HG02840 (cell line): ENCODE results near the gene ZBTB49.
"Not testable (repeated sequence)": the region's sequence is repeated elsewhere in the genome, so short reads cannot be mapped to it uniquely, and the experiment has no call there.

ENCODE experiments used
- ATAC-seq: cut with Tn5 transposase; IDR thresholded peaks from one replicate; pipeline ENCODE4 v1.9.1; 2021; ENCODE audit warnings: mild to moderate bottlenecking, moderate library complexity, moderate number of reproducible peaks; ENCODE audit not compliant: unreplicated experiment, low FRiP score

The ZBTB49 gene, protein sequence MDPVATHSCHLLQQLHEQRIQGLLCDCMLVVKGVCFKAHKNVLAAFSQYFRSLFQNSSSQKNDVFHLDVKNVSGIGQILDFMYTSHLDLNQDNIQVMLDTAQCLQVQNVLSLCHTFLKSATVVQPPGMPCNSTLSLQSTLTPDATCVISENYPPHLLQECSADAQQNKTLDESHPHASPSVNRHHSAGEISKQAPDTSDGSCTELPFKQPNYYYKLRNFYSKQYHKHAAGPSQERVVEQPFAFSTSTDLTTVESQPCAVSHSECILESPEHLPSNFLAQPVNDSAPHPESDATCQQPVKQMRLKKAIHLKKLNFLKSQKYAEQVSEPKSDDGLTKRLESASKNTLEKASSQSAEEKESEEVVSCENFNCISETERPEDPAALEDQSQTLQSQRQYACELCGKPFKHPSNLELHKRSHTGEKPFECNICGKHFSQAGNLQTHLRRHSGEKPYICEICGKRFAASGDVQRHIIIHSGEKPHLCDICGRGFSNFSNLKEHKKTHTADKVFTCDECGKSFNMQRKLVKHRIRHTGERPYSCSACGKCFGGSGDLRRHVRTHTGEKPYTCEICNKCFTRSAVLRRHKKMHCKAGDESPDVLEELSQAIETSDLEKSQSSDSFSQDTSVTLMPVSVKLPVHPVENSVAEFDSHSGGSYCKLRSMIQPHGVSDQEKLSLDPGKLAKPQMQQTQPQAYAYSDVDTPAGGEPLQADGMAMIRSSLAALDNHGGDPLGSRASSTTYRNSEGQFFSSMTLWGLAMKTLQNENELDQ

DNA sequence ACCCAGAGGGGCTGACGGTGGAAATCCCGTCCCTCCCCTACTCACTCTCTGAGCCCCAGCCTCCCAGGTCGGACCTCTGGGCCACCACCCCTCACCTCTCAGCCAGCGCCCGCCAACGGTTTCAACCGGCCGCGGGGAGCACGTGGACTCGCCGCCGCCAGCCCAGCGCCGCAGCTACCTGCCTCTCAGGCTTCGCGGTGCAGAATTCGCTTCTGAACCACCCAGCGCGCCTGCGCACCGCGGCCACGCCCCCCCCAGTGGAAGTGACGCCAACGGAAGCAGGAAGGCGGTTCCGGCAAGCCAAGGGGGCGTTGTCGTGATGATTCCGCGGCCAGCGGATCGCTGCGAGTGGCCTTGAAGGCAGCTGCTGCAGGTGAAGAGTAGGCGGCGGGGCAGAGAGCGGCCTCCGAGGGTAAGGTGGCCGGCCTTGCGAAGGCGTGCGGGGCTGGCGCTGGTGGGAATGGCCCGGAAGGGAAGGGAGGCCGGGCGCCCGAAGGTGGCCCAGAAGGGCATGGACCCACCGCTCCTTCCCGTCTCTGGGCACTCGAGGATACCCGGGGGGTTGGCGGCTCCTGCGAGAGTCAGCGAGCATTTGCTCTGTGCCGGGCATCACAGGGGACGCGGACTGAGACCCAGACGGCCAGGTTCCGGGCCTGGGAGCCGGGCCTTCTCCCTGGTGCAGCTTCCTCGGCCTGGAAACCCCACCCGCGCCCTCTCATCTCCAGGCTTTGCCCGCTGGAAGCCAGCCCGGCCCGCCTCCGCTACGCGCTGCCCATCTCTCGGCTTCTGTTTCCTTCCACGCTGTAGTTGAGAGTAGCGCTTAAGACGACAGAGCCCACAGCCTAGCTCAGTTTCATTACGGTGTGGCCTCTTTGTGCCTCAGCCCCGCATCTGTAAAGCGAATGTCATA is at the start of gene ZBTB49, which contains the start of gene LYAR:
Gene ZBTB49, plus strand, starts transcription at position 311 of the 910 bp plus-strand sequence. CDS start 9,695 bp downstream, outside the sequence.
Gene LYAR, minus strand, starts transcription at position 214 of the 910 bp plus-strand sequence. CDS start 6,412 bp downstream, outside the sequence.
- ATAC-seq: peak; percentile 90

DNA sequence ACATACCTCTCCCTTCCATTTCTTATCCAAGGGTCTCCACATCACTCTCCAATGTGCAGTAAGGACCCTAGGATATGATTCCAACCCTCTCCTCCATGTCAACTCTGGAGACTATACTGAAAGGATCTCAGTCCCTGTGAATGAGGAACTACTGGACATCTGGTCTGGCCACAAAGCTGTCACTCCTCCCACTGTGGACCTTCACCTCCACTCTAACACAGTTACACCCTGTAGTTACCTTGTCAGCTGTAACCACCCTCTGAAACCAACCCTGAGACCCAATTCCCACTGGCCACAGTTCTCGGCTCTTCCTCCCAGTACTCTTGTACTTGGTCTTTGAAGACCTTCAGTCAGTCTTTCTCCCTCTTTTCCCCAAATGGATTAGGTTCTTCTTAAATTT is 44.9 kb upstream of the ZBTB49 start:
- ATAC-seq: no peak

DNA sequence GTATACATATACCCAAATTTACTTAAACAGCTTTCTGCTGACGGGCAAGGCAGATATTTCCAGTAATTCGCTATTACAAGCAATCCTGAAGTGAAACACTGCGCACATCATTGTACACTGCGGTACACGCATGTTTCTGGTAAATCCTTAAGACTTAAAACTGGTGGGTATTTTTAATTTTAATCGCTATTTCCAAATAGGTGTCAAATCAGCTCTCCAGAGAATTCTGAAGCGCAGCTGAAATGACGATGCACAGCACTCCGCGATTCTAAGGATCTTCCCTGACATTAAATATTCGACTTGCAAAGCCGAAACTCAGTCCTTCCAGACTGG is 42.4 kb upstream of the ZBTB49 start:
- peak; percentile 3 for ATAC-seq

DNA sequence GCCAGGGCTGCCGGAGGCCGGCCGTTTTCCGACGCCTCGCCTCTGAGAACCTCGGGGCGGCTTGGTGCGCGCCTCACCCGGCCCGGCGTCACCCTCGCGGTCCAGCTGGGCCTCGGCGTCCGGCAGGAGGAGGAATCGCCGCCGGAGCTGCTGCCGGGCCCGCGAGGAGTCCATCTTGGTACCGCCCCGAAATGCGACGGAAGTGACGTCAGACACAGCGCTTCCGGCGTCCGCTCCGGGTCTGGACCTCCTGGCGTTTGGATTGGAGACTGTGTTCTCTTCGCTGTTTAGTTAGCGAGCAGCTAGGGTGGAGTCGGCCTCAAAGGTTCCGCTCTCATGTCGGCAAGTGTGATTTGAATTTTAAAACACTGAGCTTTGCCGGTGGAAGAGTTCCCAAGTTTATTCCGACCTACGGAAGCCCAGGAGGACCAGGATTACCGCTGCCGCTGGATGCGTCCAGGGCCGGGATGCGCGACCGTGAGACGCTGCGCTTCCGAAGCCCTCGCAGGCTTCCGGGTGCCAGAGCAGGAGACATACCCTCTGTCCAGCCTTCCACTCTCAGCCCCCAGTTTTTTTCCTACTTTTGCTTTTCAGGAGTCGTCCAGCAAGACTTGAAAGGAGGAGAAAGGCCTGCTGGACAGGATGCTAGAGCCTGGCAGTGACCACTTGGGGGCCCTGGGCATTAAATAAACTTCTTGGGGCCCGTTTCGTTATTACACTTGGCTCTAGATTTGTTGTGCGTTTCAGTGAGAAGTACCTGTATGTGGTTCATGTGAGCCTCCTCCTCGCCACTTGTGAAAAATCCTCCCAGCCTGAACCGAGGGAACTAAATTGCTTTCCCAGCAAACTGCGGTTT is 41.8 kb upstream of the ZBTB49 start, which contains the start of gene TMEM128:
Gene TMEM128, minus strand, starts transcription at position 195 of the 856 bp plus-strand sequence. Its CDS starts 21 bp downstream, at position 174.
- ATAC-seq: peak; percentile 98

DNA sequence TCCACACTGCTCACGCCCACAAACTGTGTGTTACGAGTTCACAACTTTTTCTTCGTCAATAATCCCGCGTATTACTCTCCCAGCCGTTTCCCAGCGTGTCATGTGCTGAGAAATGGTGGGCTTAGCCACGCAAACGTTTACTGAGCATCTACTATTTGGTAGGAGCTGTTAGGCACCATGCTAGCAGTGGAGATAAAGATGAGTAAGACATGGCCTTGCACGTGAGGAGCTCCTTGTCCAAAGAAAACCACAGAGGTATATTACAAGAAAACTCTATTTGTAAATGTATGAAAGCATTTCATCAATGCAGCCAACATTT is 41.2 kb upstream of the ZBTB49 start:
- no peak for ATAC-seq

DNA sequence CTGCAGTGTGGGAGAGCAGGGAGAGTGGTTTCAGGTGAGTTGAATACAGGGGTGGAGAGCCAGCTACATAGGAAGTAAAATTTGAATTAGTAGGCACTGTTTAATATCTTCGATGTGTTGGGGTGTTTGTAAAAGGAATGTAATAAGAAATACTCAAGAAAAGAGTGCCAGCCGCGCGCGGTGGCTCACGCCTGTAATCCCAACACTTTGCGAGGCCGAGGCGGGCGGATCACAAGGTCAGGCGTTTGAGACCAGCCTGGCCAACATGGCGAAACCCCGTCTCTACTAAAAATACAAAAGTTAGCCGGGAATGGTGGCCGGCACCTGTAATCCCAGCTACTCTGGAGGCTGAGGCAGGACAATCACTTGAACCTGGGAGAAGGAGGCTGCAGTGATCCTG is 40.7 kb upstream of the ZBTB49 start:
- not testable (repeated sequence) for ATAC-seq

DNA sequence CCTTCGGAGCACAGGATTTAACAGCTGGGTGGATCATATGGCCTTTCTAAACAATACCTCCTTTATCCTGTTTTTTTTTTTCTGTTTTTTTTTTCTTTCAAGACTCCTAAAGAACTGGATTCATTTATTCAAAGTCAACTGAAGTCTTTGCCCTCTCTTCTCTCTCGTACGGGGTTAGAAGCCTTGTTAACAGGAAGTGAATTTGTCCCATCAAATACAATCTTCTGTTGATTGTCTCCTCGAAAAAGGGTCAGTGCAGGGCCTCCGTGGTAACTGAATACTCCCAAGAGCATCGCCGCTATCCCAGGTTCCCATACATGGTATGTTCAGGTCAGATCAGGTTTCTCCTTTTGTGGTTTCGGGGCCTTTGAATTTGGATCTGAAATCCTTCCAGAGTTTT is 40.2 kb upstream of the ZBTB49 start:
- ATAC-seq: no peak

DNA sequence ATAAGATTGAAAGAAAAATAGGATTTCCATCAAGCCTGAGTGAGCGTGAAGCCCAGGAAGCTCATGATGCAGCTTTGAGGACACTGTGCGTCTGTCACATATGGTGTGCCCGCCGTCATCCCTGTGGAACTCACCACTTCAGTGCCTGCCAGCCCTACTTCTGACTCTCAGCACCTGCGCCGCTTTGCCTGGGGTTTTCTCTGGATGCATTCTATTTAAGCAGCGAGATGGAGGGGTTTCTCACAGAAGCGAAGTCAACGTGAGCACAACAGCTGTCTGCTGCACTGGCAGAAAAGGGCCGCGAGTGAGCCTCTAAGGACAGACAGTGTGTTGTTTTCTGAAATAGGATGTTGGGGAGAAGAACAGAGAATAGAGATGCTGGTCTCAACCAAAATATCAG is 35.9 kb upstream of the ZBTB49 start:
- no peak for ATAC-seq

DNA sequence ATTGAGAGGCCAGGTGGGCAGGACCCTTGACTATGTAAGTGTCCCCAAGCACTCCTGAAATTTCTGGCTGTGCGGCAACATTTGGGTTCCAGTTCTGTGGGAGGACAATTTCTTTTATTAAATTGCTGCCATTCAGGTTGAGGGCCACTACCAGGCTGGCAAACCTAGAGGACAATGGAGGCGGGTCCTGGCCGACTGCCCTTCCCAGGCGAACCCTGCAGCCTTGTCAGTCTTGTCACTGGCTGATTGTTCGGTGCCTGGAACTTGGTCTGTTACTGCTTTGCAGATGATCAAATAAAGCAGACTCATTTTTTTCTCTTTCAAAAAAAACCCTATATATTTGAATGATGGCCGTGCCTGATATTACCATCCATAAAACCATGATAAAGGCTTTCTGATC is 35.4 kb upstream of the ZBTB49 start:
- ATAC-seq: no peak

DNA sequence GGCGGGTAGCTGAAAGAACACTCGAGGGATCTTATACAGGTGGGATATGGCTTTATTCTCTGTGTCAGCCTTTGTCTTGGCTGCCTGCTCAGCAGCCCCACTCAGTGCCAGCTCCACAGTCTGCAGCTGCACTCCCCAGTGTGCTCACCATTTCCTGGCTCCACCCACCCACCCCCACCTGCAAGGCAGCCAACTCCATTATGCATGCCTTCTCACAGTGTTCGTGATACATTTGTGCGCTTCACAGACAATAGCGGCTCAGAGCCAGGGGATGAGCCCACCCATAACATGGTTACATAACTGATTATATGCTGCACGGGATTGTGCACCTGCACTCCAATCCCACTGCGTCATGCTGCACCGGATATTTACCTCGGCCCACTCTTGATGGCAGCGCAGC is 33.3 kb upstream of the ZBTB49 start:
- ATAC-seq: no peak

DNA sequence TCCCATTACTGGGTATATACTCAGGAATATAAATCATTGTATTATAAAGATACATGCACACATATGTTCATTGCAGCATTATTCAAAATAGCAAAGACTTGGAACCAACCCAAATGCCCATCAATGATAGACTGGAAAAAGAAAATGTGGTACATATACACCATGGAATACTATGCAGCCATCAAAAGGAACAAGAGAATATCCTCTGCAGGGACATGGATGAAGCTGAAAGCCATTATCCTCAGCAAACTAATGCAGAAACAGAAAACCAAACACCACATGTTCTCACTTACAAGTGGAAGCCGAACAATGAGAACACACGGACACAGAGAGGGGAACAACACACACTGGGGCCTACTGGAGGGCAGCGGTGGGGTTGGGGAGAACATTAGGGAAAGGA is 32.3 kb upstream of the ZBTB49 start:
- ATAC-seq: not testable (repeated sequence)

DNA sequence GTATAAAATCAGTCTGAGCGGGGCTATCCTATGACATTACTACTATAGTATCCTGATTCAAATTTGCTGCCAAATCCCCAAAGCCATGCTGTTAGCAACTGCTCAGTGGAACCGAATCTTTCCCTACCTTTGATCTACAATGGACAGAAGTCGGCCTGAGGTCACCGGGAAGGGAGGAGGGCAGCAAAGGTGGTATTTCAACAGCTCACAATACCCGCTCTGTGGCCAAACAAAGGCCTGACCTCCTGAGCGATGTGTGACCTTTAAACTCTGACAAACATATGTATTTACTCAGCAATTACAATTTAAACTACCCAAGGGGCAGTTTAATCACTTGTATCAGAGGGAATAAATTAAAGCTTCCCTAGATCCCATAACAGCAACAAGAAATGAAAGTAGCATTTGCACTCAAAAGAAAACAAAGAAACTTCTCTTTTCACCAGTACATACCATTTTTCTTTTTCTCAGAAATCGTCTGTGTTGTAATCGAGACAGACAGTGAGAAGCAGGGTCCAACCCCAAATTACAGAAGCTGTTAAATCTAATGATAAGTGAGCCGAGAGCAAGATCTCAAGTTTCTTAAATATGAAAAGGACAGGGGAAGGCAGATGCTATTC is 30.5 kb upstream of the ZBTB49 start:
- ATAC-seq: no peak

DNA sequence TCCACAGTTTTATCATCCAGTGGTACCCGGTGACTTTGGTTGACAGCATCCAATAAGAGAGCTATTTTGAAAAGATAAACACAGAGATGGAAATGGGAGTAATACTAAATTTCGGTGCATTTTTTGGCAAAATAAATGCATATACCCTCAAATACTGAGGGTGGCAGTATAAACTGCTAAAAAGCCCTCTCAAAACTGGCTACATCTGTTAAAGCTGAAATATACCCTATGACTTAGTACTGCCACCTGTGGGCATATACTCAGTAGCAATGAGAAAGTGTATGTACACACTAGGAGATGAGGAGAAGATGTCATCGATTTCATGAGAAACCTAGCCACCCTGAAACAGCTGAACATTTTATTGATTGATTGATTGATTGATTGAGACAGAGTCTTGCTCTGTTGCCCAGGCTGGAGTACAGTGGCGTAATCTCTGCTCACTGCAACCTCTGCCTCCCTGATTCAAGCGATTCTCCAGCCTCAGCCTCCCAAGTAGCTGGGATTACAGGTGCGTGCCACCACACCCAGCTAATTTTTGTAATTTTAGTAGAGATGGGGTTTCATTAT is 29.8 kb upstream of the ZBTB49 start:
- ATAC-seq: no peak

DNA sequence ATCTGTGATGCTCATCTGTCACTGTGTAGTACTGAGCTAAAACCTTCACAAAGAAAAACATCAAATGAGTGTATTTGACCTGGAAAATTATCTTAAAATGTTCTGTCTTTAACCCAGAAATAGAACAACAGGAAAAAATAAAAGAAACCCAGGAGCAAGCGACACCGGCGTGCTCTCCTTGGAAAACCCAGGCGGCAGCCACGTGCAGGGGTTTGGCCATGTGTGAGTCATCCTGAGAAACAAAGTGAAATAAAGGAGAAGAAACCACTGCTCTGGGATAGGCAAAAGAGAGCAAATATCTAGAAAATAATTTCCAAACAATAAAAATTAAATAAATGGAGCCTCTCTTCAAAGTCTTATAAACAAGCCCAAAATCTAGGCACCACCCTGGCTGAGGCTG is 22.1 kb upstream of the ZBTB49 start:
- ATAC-seq: no peak

DNA sequence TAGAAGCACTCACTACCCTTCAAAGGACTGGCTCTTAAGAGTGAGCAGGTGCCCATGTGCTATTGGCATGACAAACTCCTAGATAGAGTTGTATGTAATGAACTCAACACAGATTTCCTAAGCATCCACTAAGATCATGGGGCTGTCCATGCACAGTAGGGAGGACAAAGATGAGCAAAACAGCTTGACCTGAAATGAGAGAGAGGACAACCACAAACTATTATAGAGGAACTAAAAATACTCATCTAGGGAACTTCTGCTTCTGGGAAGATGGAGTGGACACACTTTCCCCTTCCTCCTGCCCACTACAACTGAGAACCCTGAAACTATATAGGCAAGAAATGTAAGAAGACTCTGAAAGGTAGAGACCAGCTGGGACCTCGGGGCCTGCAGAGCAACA is 21.3 kb upstream of the ZBTB49 start:
- no peak for ATAC-seq

DNA sequence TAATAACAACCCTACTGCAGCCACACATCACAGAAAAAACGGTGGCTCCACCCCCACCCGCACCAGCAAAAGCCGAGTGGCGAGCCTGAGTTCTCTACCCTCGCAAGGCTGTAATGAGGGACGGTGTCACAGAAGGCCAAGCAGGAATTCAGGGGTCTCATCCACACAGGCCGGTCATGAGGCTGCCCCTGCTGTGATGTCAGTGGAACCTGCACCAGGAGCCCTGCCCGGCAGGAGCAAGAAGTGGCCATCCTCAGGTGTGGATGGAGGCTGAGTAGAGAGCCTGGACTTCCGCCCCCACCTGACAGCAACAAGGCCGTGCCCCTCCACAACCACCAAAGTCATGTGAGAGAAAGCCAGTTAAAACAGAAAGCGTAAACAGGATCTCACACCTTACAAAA is 20.7 kb upstream of the ZBTB49 start:
- no peak for ATAC-seq

DNA sequence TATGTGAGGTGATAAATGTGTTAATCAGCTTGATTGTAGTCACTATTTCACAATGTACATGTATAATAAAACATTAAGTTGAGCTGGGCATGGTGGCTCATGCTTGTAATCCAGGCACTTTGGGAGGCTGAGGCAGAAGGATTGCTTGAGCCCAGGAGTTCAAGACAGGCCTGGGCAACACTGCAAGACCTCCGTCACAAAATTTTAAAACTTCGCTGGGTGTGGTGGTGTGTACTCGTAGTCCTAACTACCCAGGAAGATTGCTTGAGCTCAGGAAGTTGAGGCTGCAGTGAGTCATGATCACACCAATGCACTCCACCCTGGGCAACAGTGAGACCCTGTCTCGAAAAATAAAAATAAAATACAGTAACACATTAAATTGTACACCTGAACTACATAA is 20.2 kb upstream of the ZBTB49 start:
- no peak for ATAC-seq

DNA sequence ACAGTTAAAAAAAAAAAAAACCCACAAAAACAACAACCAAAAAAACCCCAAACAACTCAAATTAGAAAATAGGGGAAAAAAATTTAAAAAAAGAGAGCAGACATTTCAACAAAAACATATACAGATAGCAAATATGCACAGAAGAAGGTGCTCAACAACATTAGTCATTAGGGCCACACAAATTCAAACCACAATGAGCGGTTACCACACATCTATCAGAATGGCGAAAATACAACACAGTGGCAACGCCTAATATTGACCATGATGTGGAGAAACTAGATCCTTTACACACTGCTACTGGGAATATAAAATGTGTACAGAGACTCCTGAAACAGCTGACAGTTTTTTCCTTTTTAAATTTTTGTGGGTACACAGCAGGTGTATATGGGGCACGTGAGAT is 19.5 kb upstream of the ZBTB49 start:
- no peak for ATAC-seq

DNA sequence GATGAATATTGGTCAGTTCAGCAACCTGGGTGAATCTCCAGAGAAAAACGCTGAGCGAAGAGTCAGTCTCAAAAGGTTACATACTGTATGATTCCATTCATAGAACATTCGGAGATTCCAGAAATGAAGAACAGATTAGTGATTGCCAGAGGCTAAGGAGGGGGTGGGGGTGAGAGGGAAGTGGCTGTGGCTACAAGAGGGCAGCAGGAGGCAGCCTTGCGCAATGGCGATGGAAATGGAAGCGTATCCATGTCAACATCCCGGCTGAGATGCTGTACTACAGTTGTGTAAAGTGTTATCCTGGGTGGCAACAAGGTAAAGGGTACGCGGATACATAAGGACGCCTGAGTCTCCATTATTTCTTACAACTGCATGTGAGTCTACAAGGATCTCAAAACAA is 18.1 kb upstream of the ZBTB49 start:
- ATAC-seq: no peak
